OCI-LY3 (cell line): ENCODE results near the gene TRIM8.

Source experiments
- EZH2phosphoT487 ChIP-seq: fragments of 200-600 bp; shearing (Covaris generic); IDR thresholded peaks from 2 replicates; pipeline ENCODE4 v1.6.1; 2018; ENCODE audit warnings: antibody characterized with exemption, mixed run types, low read depth
- TF ChIP-seq, protein P1 (sequence below): fragments of 200-600, 300-600 bp; sonication (generic); IDR thresholded peaks from 2 replicates; pipeline ENCODE4 v1.5.1; 2014; ENCODE audit warnings: antibody characterized with exemption, low read length, low read depth

DNA sequence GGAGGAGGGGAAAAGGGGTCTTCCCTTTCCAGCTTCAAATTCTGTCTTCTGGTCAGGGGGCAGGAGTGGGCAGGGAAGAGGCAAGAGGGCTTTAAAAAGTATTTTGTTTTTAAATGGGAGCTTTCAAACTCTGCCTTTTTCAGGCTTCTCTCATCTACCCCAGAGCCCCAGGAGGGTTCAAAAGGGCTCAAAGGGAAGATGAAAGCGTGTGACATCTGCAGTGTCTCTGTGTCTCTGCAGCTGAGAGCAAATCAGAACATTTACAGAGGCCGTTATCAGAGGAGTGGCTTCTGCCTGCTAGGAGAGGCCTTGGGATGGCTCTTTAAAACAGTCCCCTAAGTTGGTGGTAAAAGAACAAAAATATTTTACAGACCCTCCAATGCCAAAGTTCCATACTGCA is 30.3 kb downstream of the TRIM8 start:
- TF ChIP-seq, protein P1, sequence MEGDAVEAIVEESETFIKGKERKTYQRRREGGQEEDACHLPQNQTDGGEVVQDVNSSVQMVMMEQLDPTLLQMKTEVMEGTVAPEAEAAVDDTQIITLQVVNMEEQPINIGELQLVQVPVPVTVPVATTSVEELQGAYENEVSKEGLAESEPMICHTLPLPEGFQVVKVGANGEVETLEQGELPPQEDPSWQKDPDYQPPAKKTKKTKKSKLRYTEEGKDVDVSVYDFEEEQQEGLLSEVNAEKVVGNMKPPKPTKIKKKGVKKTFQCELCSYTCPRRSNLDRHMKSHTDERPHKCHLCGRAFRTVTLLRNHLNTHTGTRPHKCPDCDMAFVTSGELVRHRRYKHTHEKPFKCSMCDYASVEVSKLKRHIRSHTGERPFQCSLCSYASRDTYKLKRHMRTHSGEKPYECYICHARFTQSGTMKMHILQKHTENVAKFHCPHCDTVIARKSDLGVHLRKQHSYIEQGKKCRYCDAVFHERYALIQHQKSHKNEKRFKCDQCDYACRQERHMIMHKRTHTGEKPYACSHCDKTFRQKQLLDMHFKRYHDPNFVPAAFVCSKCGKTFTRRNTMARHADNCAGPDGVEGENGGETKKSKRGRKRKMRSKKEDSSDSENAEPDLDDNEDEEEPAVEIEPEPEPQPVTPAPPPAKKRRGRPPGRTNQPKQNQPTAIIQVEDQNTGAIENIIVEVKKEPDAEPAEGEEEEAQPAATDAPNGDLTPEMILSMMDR, result no peak
- no peak for TF ChIP-seq EZH2phosphoT487
